WI38 (cell line): ENCODE measurements around the gene GFOD1.

Experiments used
- H3K4me3 ChIP-seq: 2 replicates; pipeline ENCODE4 v1.5.1; 2011; ENCODE audit warnings: low read depth, mild to moderate bottlenecking, control low read depth, low read length
- TF ChIP-seq, protein P1 (sequence below): IDR thresholded peaks from 2 replicates; pipeline ENCODE4 v1.5.1; 2012; ENCODE audit warnings: low read depth, mild to moderate bottlenecking, control low read depth, low read length

Gene GFOD1

GRCh38 chr6:13404228-13404891 is 83.0 kb downstream of the GFOD1 start:
- no peak overlapping the region for H3K4me3 ChIP-seq
- TF ChIP-seq, protein P1, sequence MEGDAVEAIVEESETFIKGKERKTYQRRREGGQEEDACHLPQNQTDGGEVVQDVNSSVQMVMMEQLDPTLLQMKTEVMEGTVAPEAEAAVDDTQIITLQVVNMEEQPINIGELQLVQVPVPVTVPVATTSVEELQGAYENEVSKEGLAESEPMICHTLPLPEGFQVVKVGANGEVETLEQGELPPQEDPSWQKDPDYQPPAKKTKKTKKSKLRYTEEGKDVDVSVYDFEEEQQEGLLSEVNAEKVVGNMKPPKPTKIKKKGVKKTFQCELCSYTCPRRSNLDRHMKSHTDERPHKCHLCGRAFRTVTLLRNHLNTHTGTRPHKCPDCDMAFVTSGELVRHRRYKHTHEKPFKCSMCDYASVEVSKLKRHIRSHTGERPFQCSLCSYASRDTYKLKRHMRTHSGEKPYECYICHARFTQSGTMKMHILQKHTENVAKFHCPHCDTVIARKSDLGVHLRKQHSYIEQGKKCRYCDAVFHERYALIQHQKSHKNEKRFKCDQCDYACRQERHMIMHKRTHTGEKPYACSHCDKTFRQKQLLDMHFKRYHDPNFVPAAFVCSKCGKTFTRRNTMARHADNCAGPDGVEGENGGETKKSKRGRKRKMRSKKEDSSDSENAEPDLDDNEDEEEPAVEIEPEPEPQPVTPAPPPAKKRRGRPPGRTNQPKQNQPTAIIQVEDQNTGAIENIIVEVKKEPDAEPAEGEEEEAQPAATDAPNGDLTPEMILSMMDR, result no peak

- H3K4me3 ChIP-seq, result no peak overlapping the region
- TF ChIP-seq, protein P1, result no peak
Measured at GRCh38 chr6:13402711-13403110, 84.7 kb downstream of the GFOD1 start.

DNA sequence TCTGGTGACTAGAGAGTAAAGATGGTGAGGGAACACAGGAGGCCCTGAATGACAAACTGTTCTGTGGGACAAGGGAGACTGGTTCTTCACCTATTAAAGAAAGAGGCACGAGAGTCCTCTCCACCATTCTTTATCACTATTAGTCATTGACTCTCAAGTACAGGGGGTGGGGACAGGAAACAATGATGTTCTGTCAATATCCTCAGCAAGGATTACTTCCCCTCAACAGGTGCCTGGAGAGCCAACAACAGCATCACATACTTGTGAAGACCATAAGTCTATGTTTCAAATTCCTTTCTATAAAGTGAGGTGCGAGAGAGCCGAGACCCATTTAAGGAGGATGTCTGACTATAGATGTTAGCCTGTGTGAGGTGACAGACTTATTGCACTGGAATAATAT is 86.6 kb downstream of the GFOD1 start:
- TF ChIP-seq, protein P1, result no peak
- H3K4me3 ChIP-seq, result no peak overlapping the region

GRCh38 chr6:13398421-13398994 is 88.9 kb downstream of the GFOD1 start:
- H3K4me3 ChIP-seq, result no peak overlapping the region
- TF ChIP-seq, protein P1, result no peak

GRCh38 chr6:13398069-13398381 is 89.4 kb downstream of the GFOD1 start:
- H3K4me3 ChIP-seq, result no peak overlapping the region
- TF ChIP-seq, protein P1, result no peak

- H3K4me3 ChIP-seq, result no peak overlapping the region
- TF ChIP-seq, protein P1, result no peak
Measured at GRCh38 chr6:13397359-13398068, 89.9 kb downstream of the GFOD1 start.

DNA sequence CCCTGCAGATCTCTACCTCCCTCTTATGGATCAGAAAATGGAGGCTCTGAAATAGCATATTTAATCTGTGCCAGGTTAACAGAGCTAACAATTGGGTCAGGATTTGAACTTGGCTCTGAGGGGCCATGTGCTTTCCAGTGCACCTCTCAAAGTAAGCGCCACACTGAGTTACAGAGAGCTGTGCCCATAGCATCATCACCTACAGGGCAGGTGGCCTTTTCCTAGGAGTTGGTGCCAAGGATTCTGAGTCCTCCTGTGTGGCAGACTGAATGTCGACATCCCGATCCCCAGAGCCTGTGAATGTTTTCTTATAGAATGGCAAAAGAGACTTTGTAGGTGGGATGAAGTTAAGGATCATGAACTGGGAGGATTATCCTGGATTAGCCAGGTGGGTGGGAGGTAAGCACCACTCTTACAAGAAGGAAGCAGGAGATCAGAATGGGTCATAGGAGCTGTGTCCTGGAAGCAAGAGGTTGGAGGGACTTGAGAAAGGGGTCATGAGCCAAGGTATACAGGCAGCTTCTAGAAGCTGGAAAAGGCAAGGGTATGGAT is 91.1 kb downstream of the GFOD1 start:
- TF ChIP-seq, protein P1, result no peak
- H3K4me3 ChIP-seq, result no peak overlapping the region
